ENCODE results near the gene ITPR1. TPM values are rescaled to one million over a fixed set of nuclear protein-coding genes. Genes with fewer than 3 reads are reported as not detected.

Gene ITPR1
- total RNA-seq, 1 experiment from 2014 or later, result 7.5 TPM

- ChIA-PET POLR2A (no interaction called here), CTCF (interaction anchor here (0.7 to 8.2 kb wide), 6 partner anchors 26 to 283 kb away, joined by 3 to 288 read pairs (median 4); partner anchors contain the start of gene ITPR1)
- H3K9me3 Mint-ChIP-seq (ENCODE audit: unreplicated experiment), result no peaks in the 10 kb centered on the region
- intact Hi-C loops (cut with micrococcal nuclease), result loop anchor here (5.0 kb wide), 1 partner anchor 212 kb away; no protein-coding TSS in a partner anchor
- DNase-seq (ENCODE audit: unreplicated experiment), result no peak
- H3K4me3 Mint-ChIP-seq (ENCODE audit: unreplicated experiment), result no peak overlapping the region
- BruUV-seq (replicated peaks), result no TSS peak
- no peak overlapping the region for H3K27ac Mint-ChIP-seq (ENCODE audit: low read depth, unreplicated experiment)
- H3K36me3 Mint-ChIP-seq (ENCODE audit: insufficient read depth, unreplicated experiment), result no peaks in the 10 kb centered on the region
- H3K27me3 Mint-ChIP-seq (ENCODE audit: insufficient read depth, unreplicated experiment), result no peaks in the 10 kb centered on the region
- no peaks in the 10 kb centered on the region for H3K4me1 Mint-ChIP-seq (ENCODE audit: insufficient read depth, unreplicated experiment)
- no peak for TF ChIP-seq CTCF (IDR thresholded peaks at IDR 0.05; ENCODE audit: unreplicated experiment)
Observed at GRCh38 chr3:4629095-4630007, 136.2 kb downstream of the ITPR1 start.

GRCh38 chr3:4633078-4634004 lies 140.2 kb downstream of the ITPR1 start:
- intact Hi-C loops (cut with micrococcal nuclease), result loop anchor here (1.0 to 5.0 kb wide), 4 partner anchors 140 to 319 kb away; partner anchors contain the start of gene ITPR1
- H3K27me3 Mint-ChIP-seq (ENCODE audit: insufficient read depth, unreplicated experiment), result no peaks in the 10 kb centered on the region
- POLR2A ChIA-PET, result interaction anchor here (0.6 to 1.7 kb wide), 6 partner anchors 141 to 326 kb away, joined by 3 to 9 read pairs (median 4); partner anchors contain the start of gene ITPR1
- BruUV-seq (replicated peaks), result no TSS peak
- no peaks in the 10 kb centered on the region for H3K4me1 Mint-ChIP-seq (ENCODE audit: insufficient read depth, unreplicated experiment)
- H3K27ac Mint-ChIP-seq (ENCODE audit: low read depth, unreplicated experiment), result no peak overlapping the region
- TF ChIP-seq CTCF (IDR thresholded peaks at IDR 0.05; ENCODE audit: unreplicated experiment), result peak; percentile 79
- H3K4me3 Mint-ChIP-seq (ENCODE audit: unreplicated experiment), result no peak overlapping the region
- H3K9me3 Mint-ChIP-seq (ENCODE audit: unreplicated experiment), result no peaks in the 10 kb centered on the region
- peak; percentile 63 for DNase-seq (ENCODE audit: unreplicated experiment)
- no peaks in the 10 kb centered on the region for H3K36me3 Mint-ChIP-seq (ENCODE audit: insufficient read depth, unreplicated experiment)
- CTCF ChIA-PET, result interaction anchor here (0.5 to 8.2 kb wide), 80 partner anchors 9 to 1628 kb away, joined by 3 to 288 read pairs (median 4); partner anchors contain the start of gene ITPR1

- CTCF ChIA-PET, result interaction anchor here (0.7 to 8.2 kb wide), 8 partner anchors 8 to 320 kb away, joined by 3 to 288 read pairs (median 12); no protein-coding TSS in a partner anchor
- H3K36me3 Mint-ChIP-seq (ENCODE audit: insufficient read depth, unreplicated experiment), result no peaks in the 10 kb centered on the region
- no peaks in the 10 kb centered on the region for H3K9me3 Mint-ChIP-seq (ENCODE audit: unreplicated experiment)
Observed at GRCh38 chr3:4634894-4635293, 141.7 kb downstream of the ITPR1 start.

More at GRCh38 chr3:4634894-4635293, 141.7 kb downstream of the ITPR1 start:
- TF ChIP-seq CTCF (IDR thresholded peaks at IDR 0.05; ENCODE audit: unreplicated experiment), result no peak
- no peaks in the 10 kb centered on the region for H3K27me3 Mint-ChIP-seq (ENCODE audit: insufficient read depth, unreplicated experiment)
- no peak overlapping the region for H3K27ac Mint-ChIP-seq (ENCODE audit: low read depth, unreplicated experiment)
- DNase-seq (ENCODE audit: unreplicated experiment), result no peak
- intact Hi-C loops (cut with micrococcal nuclease), result loop anchor here (5.0 kb wide), 1 partner anchor 218 kb away; no protein-coding TSS in a partner anchor
- no TSS peak for BruUV-seq (replicated peaks)
- no peak overlapping the region for H3K4me3 Mint-ChIP-seq (ENCODE audit: unreplicated experiment)
- no peaks in the 10 kb centered on the region for H3K4me1 Mint-ChIP-seq (ENCODE audit: insufficient read depth, unreplicated experiment)
- POLR2A ChIA-PET, result interaction anchor here (0.6 kb wide), 1 partner anchor 141 kb away, joined by 4 read pairs; no protein-coding TSS in a partner anchor
